HT1080 (cell line): ENCODE data around the gene RPAP2. TPM values are rescaled to one million over a fixed set of nuclear protein-coding genes. Genes with fewer than 3 reads are reported as not detected.

ENCODE experiments used
- DNase-seq: peaks from one replicate; pipeline ENCODE4 v3.0.0-alpha.2; 2015; ENCODE audit warnings: low read depth
- small RNA-seq: library from RNA; depleted of rRNA; stranded (forward); fragments of <200 nt; gene quantifications from one replicate; pipeline ENCODE3, GENCODE V24; 2014
- total RNA-seq: library from RNA; depleted of rRNA; stranded (reverse); fragments of >200 nt; shearing (Covaris generic); gene quantifications from 2 replicates; pipeline ENCODE4 v1.2.3, GENCODE V29; 2014; rRNA removed

Gene RPAP2
- total RNA-seq, 1 experiment from 2014 or later = 12.4 TPM

- no peak for DNase-seq
Observed at GRCh38 chr1:92445865-92446264, 147.0 kb downstream of the RPAP2 start.

- DNase-seq = peak; percentile 21
Observed at GRCh38 chr1:92446546-92446945, 147.7 kb downstream of the RPAP2 start.

- peak; percentile 7 for DNase-seq
Observed at GRCh38 chr1:92447033-92447681, 148.3 kb downstream of the RPAP2 start.

- DNase-seq = no peak
Observed at GRCh38 chr1:92447976-92448375, 149.1 kb downstream of the RPAP2 start.

Small RNA genes within 50 kb of the gene (small RNA-seq; reads per million reads assigned to genes)
- not detected for gene RN7SL824P

Other genes with a start within 250 kb of the RPAP2 start
- gene SETSIP, start 223.6 kb upstream of the RPAP2 start, total RNA-seq = 0.26 and 0.27 TPM in 2 replicates
- 0.63 and 1.2 TPM in 2 replicates for gene BTBD8, start 218.7 kb upstream of the RPAP2 start, total RNA-seq
- gene C1orf146, start 81.1 kb upstream of the RPAP2 start, total RNA-seq = not detected in 2 replicates
- 13.7 and 14.4 TPM in 2 replicates for gene GLMN, start 72 bp upstream of the RPAP2 start, total RNA-seq
- gene GFI1, start 187.9 kb downstream of the RPAP2 start, total RNA-seq = 2.2 and 3.7 TPM in 2 replicates